ENCODE measurements around the gene CCN2.

Gene CCN2

DNA sequence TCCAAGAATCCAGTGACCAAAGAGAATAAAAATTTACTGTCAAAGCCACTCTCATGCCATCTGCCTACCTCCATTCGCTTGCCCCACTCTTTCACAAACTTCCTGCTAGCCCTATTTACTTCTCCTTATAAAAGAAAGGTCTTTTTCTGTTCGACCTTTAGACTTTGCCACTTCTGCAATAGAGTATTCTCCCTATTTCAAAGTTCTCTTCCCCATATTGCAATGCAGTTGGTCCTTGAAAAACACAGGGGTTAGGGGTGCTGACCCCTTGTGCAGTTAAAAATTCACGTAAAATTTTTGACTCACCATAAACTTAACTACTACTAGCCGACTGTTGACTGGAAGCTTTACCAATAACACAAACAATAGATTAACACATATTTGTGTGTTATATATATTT lies 15.0 kb downstream of the CCN2 start:
- H3K27me3 ChIP-seq (ENCODE audit: insufficient read depth, poor library complexity, severe bottlenecking) = no peaks in the 10 kb centered on the region
- DNase-seq (ENCODE audit: low spot score) = no peak
- H3K4me3 ChIP-seq (ENCODE audit: severe bottlenecking) = no peak overlapping the region
- no peak for ATAC-seq (ENCODE audit: low read depth)
- H3K36me3 ChIP-seq (ENCODE audit: low read depth) = no peaks in the 10 kb centered on the region
- H3K4me1 ChIP-seq (ENCODE audit: insufficient read depth, poor library complexity, severe bottlenecking) = peaks cover 13% of the 10 kb centered on the region
- TF ChIP-seq CTCF (IDR thresholded peaks at IDR 0.05; ENCODE audit: poor library complexity, severe bottlenecking) = no peak
- no peaks in the 10 kb centered on the region for H3K9me3 ChIP-seq (ENCODE audit: severe bottlenecking)
- H3K27ac ChIP-seq (ENCODE audit: poor library complexity, severe bottlenecking) = no peak overlapping the region

DNA sequence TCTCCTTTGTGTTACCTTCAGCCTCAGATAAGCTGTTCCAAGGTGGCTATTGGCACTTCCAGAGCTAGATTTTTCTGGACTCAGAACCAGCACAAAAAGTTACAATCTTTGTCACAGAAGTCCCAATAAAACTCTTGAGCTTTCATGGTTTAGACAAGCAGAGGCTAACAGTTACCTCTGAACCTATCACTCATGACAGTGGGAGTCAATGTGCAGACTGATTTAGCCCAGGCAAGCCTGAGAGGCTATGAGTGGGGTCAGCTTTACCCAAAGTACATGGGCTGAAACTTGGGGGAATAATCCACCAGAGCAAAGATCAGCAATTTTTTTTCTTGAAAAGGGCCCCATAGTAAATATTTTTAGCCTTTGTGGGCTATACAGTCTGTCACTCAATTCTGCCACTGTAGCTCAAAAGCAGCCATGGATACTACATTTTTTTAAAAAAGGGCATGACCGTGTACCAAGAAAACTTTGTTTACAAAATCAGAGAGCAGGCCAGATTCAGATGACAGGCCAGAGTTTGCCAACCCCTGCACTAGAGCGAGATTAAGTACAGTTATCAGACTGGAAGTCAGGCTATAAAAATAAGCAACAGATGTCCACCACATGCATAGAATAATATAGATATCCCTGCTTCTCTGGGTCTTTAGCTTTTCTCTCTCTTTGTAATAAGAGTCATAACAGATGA lies 20.0 kb downstream of the CCN2 start:
- H3K27ac ChIP-seq (ENCODE audit: poor library complexity, severe bottlenecking) = no peak overlapping the region
- no peaks in the 10 kb centered on the region for H3K9me3 ChIP-seq (ENCODE audit: severe bottlenecking)
- no peak for ATAC-seq (ENCODE audit: low read depth)
- H3K27me3 ChIP-seq (ENCODE audit: insufficient read depth, poor library complexity, severe bottlenecking) = no peaks in the 10 kb centered on the region
- DNase-seq (ENCODE audit: low spot score) = no peak
- no peak overlapping the region for H3K4me3 ChIP-seq (ENCODE audit: severe bottlenecking)
- no peak for TF ChIP-seq CTCF (IDR thresholded peaks at IDR 0.05; ENCODE audit: poor library complexity, severe bottlenecking)
- no peaks in the 10 kb centered on the region for H3K36me3 ChIP-seq (ENCODE audit: low read depth)
- H3K4me1 ChIP-seq (ENCODE audit: insufficient read depth, poor library complexity, severe bottlenecking) = peaks cover 3% of the 10 kb centered on the region

DNA sequence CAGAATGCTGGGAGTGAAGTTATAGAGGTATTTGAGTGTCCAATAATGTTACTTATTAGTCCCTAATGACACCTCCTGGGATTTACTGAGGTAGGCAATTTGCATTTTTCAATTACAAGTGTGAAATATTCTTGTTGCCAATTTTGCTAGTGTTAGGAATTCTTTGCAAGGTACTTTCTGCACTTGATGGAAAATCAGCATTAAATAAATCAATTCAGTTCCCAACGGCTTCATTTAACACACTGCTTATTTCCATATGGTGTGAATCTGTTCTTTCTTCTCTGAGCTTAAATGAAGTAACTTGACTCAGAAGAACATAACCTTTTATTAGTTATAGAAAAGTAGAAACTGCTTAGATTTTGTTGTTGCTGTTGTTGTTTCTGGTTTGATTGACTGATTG lies 21.2 kb downstream of the CCN2 start:
- no peaks in the 10 kb centered on the region for H3K27me3 ChIP-seq (ENCODE audit: insufficient read depth, poor library complexity, severe bottlenecking)
- TF ChIP-seq CTCF (IDR thresholded peaks at IDR 0.05; ENCODE audit: poor library complexity, severe bottlenecking) = no peak
- H3K9me3 ChIP-seq (ENCODE audit: severe bottlenecking) = no peaks in the 10 kb centered on the region
- H3K36me3 ChIP-seq (ENCODE audit: low read depth) = no peaks in the 10 kb centered on the region
- H3K4me1 ChIP-seq (ENCODE audit: insufficient read depth, poor library complexity, severe bottlenecking) = peaks cover 6% of the 10 kb centered on the region
- DNase-seq (ENCODE audit: low spot score) (no peak), ATAC-seq (ENCODE audit: low read depth) (no peak)
- no peak overlapping the region for H3K4me3 ChIP-seq (ENCODE audit: severe bottlenecking)
- H3K27ac ChIP-seq (ENCODE audit: poor library complexity, severe bottlenecking) = no peak overlapping the region

- peaks cover 6% of the 10 kb centered on the region for H3K4me1 ChIP-seq (ENCODE audit: insufficient read depth, poor library complexity, severe bottlenecking)
- ATAC-seq (ENCODE audit: low read depth) (no peak), DNase-seq (ENCODE audit: low spot score) (no peak)
- TF ChIP-seq CTCF (IDR thresholded peaks at IDR 0.05; ENCODE audit: poor library complexity, severe bottlenecking) = no peak
- no peak overlapping the region for H3K4me3 ChIP-seq (ENCODE audit: severe bottlenecking)
- H3K27me3 ChIP-seq (ENCODE audit: insufficient read depth, poor library complexity, severe bottlenecking) = no peaks in the 10 kb centered on the region
- H3K27ac ChIP-seq (ENCODE audit: poor library complexity, severe bottlenecking) = no peak overlapping the region
- H3K36me3 ChIP-seq (ENCODE audit: low read depth) = no peaks in the 10 kb centered on the region
- no peaks in the 10 kb centered on the region for H3K9me3 ChIP-seq (ENCODE audit: severe bottlenecking)
Measured at GRCh38 chr6:131929264-131929663, 21.9 kb downstream of the CCN2 start.

- TF ChIP-seq CTCF (IDR thresholded peaks at IDR 0.05; ENCODE audit: poor library complexity, severe bottlenecking) = peak; percentile 80
- H3K9me3 ChIP-seq (ENCODE audit: severe bottlenecking) = no peaks in the 10 kb centered on the region
- H3K36me3 ChIP-seq (ENCODE audit: low read depth) = no peaks in the 10 kb centered on the region
- DNase-seq (ENCODE audit: low spot score) (no peak), ATAC-seq (ENCODE audit: low read depth) (peak; percentile 65)
- peaks cover 6% of the 10 kb centered on the region for H3K4me1 ChIP-seq (ENCODE audit: insufficient read depth, poor library complexity, severe bottlenecking)
- no peak overlapping the region for H3K4me3 ChIP-seq (ENCODE audit: severe bottlenecking)
- H3K27me3 ChIP-seq (ENCODE audit: insufficient read depth, poor library complexity, severe bottlenecking) = no peaks in the 10 kb centered on the region
- no peak overlapping the region for H3K27ac ChIP-seq (ENCODE audit: poor library complexity, severe bottlenecking)
Measured at GRCh38 chr6:131924881-131925474, 26.2 kb downstream of the CCN2 start.
